GM12878 (cell line): ENCODE results near the gene TROAP. TPM values are rescaled to one million over a fixed set of nuclear protein-coding genes. Genes with fewer than 3 reads are reported as not detected.

Experiments
- ATAC-seq: fragments of 200-7000 bp; cut with Tn5 transposase; 3 replicates; pipeline ENCODE4 v1.9.1; 2020; ENCODE audit warnings: mild to moderate bottlenecking, moderate library complexity
- BruUV-seq: library from RNA; stranded (reverse); fragments of 400-500 nt; replicated peaks from 2 replicates; lab custom pipeline; 2021; lab: Mats Ljungman, UMichigan
- CTCF ChIA-PET: fragments of 300-600 bp; sonication (Branson Sonifier 250); formaldehyde crosslinking; extraction: SDS; loops from one replicate; lab custom pipeline; 2021; ENCODE audit warnings: inconsistent platforms; lab: Yijun Ruan, JAX
- POLR2A ChIA-PET: fragments of 350-600 bp; formaldehyde crosslinking; extraction: SDS; loops from one replicate; lab custom pipeline; 2021; ENCODE audit warnings: inconsistent platforms; lab: Charles Lee
- RAD21 ChIA-PET: fragments of 300-600 bp; sonication (Branson Sonifier 250); formaldehyde crosslinking; loops from one replicate; lab custom pipeline; 2023; ENCODE audit warnings: antibody characterized with exemption; ENCODE audit not compliant: unreplicated experiment; lab: Charles Lee
- SMC1A ChIA-PET: fragments of 300-600 bp; sonication (Branson Sonifier 250); formaldehyde crosslinking; loops from one replicate; lab custom pipeline; 2023; ENCODE audit not compliant: unreplicated experiment, uncharacterized antibody; lab: Charles Lee
- DNase-seq: peaks from one replicate; pipeline ENCODE4 v3.0.0-alpha.2; 2011; ENCODE audit warnings: low read depth, low spot score
- FAIRE-seq: peaks from 3 replicates; lab custom pipeline; 2011; peaks lifted over from hg19 to GRCh38; lab: Jason Lieb, UNC
- H2AFZ ChIP-seq: 2 replicates; pipeline ENCODE4 v1.6.0; 2011; ENCODE audit warnings: low read depth, low read length, control low read depth; ENCODE audit not compliant: control insufficient read depth
- H3K27ac ChIP-seq: 2 replicates; pipeline ENCODE4 v1.5.1; 2011; ENCODE audit warnings: control low read depth; ENCODE audit not compliant: control insufficient read depth, insufficient read depth
- H3K27me3 ChIP-seq, 2 experiments: replicated peaks in 1 of 2; 2 replicates each; pipeline versions ENCODE4 v1.6.0 to v1.6.1; 2011; ENCODE audit warnings: low read length in 1 of 2; ENCODE audit not compliant: control insufficient read depth in 2 of 2, insufficient read depth in 2 of 2
- H3K36me3 ChIP-seq, 2 experiments: 2 replicates each; pipeline ENCODE4 v1.5.1; 2011; ENCODE audit warnings: low read length in 1 of 2; ENCODE audit not compliant: control insufficient read depth in 2 of 2, insufficient read depth in 2 of 2
- H3K4me1 ChIP-seq: 2 replicates; pipeline ENCODE4 v1.6.1; 2011; ENCODE audit warnings: mild to moderate bottlenecking, low read length, moderate library complexity, mixed read lengths; ENCODE audit not compliant: control insufficient read depth, insufficient read depth
- H3K4me2 ChIP-seq: 2 replicates; pipeline ENCODE4 v1.6.0; 2011; ENCODE audit warnings: control low read depth; ENCODE audit not compliant: control insufficient read depth, insufficient read depth
- H3K4me3 ChIP-seq: fragments of 200-600 bp; sonication (generic); 2 replicates; pipeline ENCODE4 v1.5.1; 2016
- H3K79me2 ChIP-seq: 2 replicates; pipeline ENCODE4 v1.6.0; 2011; ENCODE audit warnings: low read length; ENCODE audit not compliant: control insufficient read depth, insufficient read depth
- H3K9ac ChIP-seq: 2 replicates; pipeline ENCODE4 v1.8.0; 2011; ENCODE audit warnings: low read length, control low read depth, mixed read lengths; ENCODE audit not compliant: control insufficient read depth, insufficient read depth
- H3K9me3 ChIP-seq: replicated peaks from 3 replicates; pipeline ENCODE4 v1.5.1; 2011; ENCODE audit warnings: mild to moderate bottlenecking, low read length; ENCODE audit not compliant: control insufficient read depth, insufficient read depth
- H4K20me1 ChIP-seq: 2 replicates; pipeline ENCODE4 v1.6.0; 2011; ENCODE audit not compliant: control insufficient read depth, insufficient read depth
- EGR1 ChIP-seq, 2 experiments: IDR thresholded peaks; 1 replicate in 1 of 2; 2 replicates in 1 of 2; pipeline ENCODE4 v1.6.1; 2011 to 2012; ENCODE audit warnings: low read depth in 2 of 2, low read length in 2 of 2, borderline replicate concordance in 1 of 2, mild to moderate bottlenecking in 1 of 2, moderate library complexity in 1 of 2
- POLR2A ChIP-seq: IDR thresholded peaks from 2 replicates; pipeline ENCODE4 v1.6.1; 2011; ENCODE audit warnings: low read depth, mild to moderate bottlenecking, low read length
- POU2F2 ChIP-seq: IDR thresholded peaks from 3 replicates; pipeline ENCODE4 v1.6.1; 2011; ENCODE audit warnings: low read depth, mild to moderate bottlenecking, low read length, borderline replicate concordance
- WGBS: methylation state at CpG from one replicate; pipeline ENCODE4 v1.1.6; 2016; ENCODE audit warnings: low lambda C conversion rate; ENCODE audit not compliant: insufficient replicate concordance, insufficient coverage; ENCODE audit errors: missing lambda C conversion rate; 5-methylcytosine and 5-hydroxymethylcytosine counted together
- in situ Hi-C: fragments of 300-500 bp; cut with MboI; formaldehyde crosslinking; loops from 9 replicates; pipeline ENCODE4 v1.14.3; 2018; ENCODE audit warnings: mixed read lengths
- intact Hi-C: fragments of 100-400 bp; cut with micrococcal nuclease; formaldehyde crosslinking; loops from one replicate; pipeline ENCODE4 v1.14.2; 2022; ENCODE audit not compliant: unreplicated experiment
- polyA plus RNA-seq, 11 experiments: library from polyadenylated mRNA; depleted of rRNA in 4 of 11; unstranded in 6 of 11; stranded (reverse) in 5 of 11; fragments of >200 nt; fragmentation: Nextera tagmentation in 4 of 11; fragmentation: Illumina TruSeq in 1 of 11; extraction: Ambion mirVana in 4 of 11; extraction: Trizol in 1 of 11; gene quantifications; 1 replicate in 1 of 11; 2 replicates in 10 of 11; pipeline versions ENCODE4 v1.2.1 to v1.2.3, GENCODE V29; 2011 to 2016; ENCODE audit warnings: inconsistent platforms in 2 of 11, missing spikeins in 2 of 11, low read depth in 1 of 11
- total RNA-seq, 4 experiments: library from RNA; depleted of rRNA in 3 of 4; stranded (reverse); fragments of >200 nt in 3 of 4; fragmentation: Illumina TruSeq in 1 of 4; extraction: Trizol in 1 of 4; gene quantifications; 2 replicates each; pipeline versions ENCODE4 v1.2.1 to v1.2.3, GENCODE V29; 2013 to 2021

Gene TROAP
- total and polyA plus RNA-seq, 10 of the 15 experiments (the other 5 are each of a cell fraction or from before 2014, with no cell fraction given) = 26.8 to 93.7 (median 52.6) TPM

DNA sequence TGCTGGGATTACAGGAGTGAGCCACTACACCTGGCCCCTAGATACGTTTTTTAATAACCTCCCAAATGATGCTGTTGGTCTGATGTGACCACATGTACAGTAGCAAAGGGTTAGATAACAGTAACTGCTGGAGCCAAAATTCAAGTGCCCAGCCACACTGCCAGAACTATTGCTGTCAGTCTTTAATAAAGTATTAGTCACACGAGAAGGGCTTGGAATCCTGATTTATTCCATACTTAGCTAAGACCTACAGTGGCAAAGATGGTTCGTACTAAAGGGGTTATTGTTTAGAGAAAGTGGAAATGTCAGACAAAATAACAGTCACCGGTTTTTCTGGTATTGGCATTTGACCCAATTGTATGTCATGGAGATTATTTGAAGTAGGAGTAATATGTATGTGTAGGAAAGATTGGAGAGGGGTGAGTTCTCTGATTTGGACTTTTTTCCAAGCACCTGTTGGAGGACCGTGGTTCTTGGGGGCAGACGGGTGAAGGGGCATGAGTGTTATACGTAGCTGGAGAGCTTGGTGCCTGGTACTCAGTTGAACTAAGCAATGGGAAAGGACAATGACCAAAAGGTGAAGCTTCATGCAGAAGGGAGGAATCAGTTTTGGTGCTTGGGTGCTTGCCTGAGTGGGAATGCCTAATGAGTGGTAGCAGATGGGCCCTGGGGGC is 48.5 kb upstream of the TROAP start:
- no peaks in the 10 kb centered on the region for H3K79me2 ChIP-seq
- in situ Hi-C loops (no loop called here), intact Hi-C loops (no loop called here)
- no peaks in the 10 kb centered on the region for H3K9me3 ChIP-seq
- no TSS peak for BruUV-seq
- FAIRE-seq (no peak), DNase-seq (no peak), ATAC-seq (no peak)
- ChIA-PET SMC1A (interaction anchor here (1.4 kb wide), 1 partner anchor 240 kb away, joined by 3 read pairs; no protein-coding TSS in a partner anchor), CTCF (interaction anchor here (0.6 to 1.2 kb wide), 3 partner anchors 16 to 72 kb away, joined by 3 to 4 read pairs (median 4); partner anchors contain the start of gene DNAJC22), POLR2A (no interaction called here)
- H3K27ac ChIP-seq = no peak overlapping the region
- peaks cover 2 to 11% of the 10 kb centered on the region in 2 experiments; a peak in 3 of 4 replicates for H3K36me3 ChIP-seq
- H3K4me3 ChIP-seq = no peak overlapping the region
- no peaks in the 10 kb centered on the region for H4K20me1 ChIP-seq
- no peaks in the 10 kb centered on the region; a peak in 1 of 4 replicates for H3K27me3 ChIP-seq
- H3K4me2 ChIP-seq = no peak overlapping the region
- TF ChIP-seq POLR2A = peak; percentile 47; the same call in 1 of the 2 replicates
- no peak for TF ChIP-seq EGR1 (IDR thresholded peaks at IDR 0.05; ENCODE audit: borderline replicate concordance in 1 of 2, low read depth in 2 of 2, low read length in 2 of 2)
- 0 out of 3 replicates have a peak, but pooled peaks have one; percentile 10 for TF ChIP-seq POU2F2
- TF ChIP-seq, all 136 proteins: peak for 2
- 82% methylated on average over 7 of the region's 7 CpGs for WGBS
- no peak overlapping the region for H3K9ac ChIP-seq
- RAD21 ChIA-PET = no interaction called here
- no peak overlapping the region for H2AFZ ChIP-seq
- no peaks in the 10 kb centered on the region for H3K4me1 ChIP-seq
